Ishikawa (cell line): ENCODE data around the gene ADCY4.

ENCODE experiments used
- CREB1 ChIP-seq: IDR thresholded peaks from 2 replicates; pipeline ENCODE4 v1.6.1; 2012; ENCODE audit warnings: low read depth
- ZBTB7A ChIP-seq: IDR thresholded peaks from 2 replicates; pipeline ENCODE4 v1.6.1; 2012; ENCODE audit warnings: low read depth

DNA sequence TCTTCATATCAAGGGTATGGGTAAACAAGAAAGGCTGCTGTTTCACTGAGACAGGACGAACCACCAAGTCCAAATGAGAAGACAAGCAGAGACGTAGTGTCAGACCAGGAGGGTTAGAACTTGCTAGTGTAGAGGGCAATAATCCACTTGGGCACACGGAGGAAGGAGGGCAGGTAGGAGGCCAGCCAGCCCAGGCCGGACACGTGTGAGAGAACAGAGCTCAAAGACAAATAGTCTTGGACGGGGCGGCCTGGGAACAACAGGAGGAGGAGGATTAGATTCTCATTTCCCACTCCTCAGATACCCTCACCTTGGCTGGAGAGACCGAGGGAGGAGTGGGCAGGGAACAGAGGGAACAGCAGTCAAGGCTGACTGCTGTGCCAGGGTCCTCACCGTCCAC, 44.1 kb downstream of the ADCY4 start:
- TF ChIP-seq ZBTB7A (no peak), CREB1 (no peak)
